Fibroblast of skin of scalp (primary cell): ENCODE measurements around the gene TMEM116.
"Not testable (repeated sequence)": the region's sequence is repeated elsewhere in the genome, so short reads cannot be mapped to it uniquely, and the experiment has no call there.

Experiments
- DNase-seq: peaks from one replicate; pipeline ENCODE4 v3.0.0-alpha.2; 2013

The TMEM116 gene

GRCh38 chr12:112008918-112009317, 4.0 kb downstream of the TMEM116 start:
- DNase-seq, result no peak

GRCh38 chr12:112007945-112008344, 5.0 kb downstream of the TMEM116 start:
- no peak for DNase-seq

- DNase-seq, result no peak
Measured at GRCh38 chr12:112005419-112006395, 7.3 kb downstream of the TMEM116 start.

- DNase-seq, result no peak
Measured at GRCh38 chr12:112004041-112004440, 8.9 kb downstream of the TMEM116 start.

GRCh38 chr12:112001576-112001975, 11.4 kb downstream of the TMEM116 start:
- DNase-seq, result no peak

- no peak for DNase-seq
Measured at GRCh38 chr12:112000820-112001219, 12.1 kb downstream of the TMEM116 start.

GRCh38 chr12:111999129-111999528, 13.8 kb downstream of the TMEM116 start:
- not testable (repeated sequence) for DNase-seq

GRCh38 chr12:111998015-111998414, 14.9 kb downstream of the TMEM116 start:
- DNase-seq, result no peak

- DNase-seq, result no peak
Measured at GRCh38 chr12:111997300-111997699, 15.7 kb downstream of the TMEM116 start.

- DNase-seq, result no peak
Measured at GRCh38 chr12:111995782-111996480, 17.0 kb downstream of the TMEM116 start.

GRCh38 chr12:111994211-111995111, 18.5 kb downstream of the TMEM116 start:
- not testable (repeated sequence) for DNase-seq

- DNase-seq, result no peak
Measured at GRCh38 chr12:111993292-111994150, 19.4 kb downstream of the TMEM116 start.

GRCh38 chr12:111992464-111992863, 20.5 kb downstream of the TMEM116 start:
- DNase-seq, result no peak

- DNase-seq, result peak; percentile 58
Measured at GRCh38 chr12:111991946-111992345, 21.0 kb downstream of the TMEM116 start.

- no peak for DNase-seq
Measured at GRCh38 chr12:111991535-111991934, 21.4 kb downstream of the TMEM116 start.

- no peak for DNase-seq
Measured at GRCh38 chr12:111984820-111985219, 28.1 kb downstream of the TMEM116 start.

GRCh38 chr12:111981987-111982386, 31.0 kb downstream of the TMEM116 start:
- peak; percentile 58 for DNase-seq

GRCh38 chr12:111980598-111980997, 32.4 kb downstream of the TMEM116 start:
- DNase-seq, result no peak

GRCh38 chr12:111978545-111978944, 34.4 kb downstream of the TMEM116 start:
- DNase-seq, result no peak

- DNase-seq, result no peak
Measured at GRCh38 chr12:111976860-111977259, 36.1 kb downstream of the TMEM116 start.

- no peak for DNase-seq
Measured at GRCh38 chr12:111976291-111976690, 36.7 kb downstream of the TMEM116 start.
